SU-DHL-6 (cell line): ENCODE data around the gene CFDP1.

Experiments
- CTCF ChIP-seq: fragments of 200-600 bp; sonication (generic); IDR thresholded peaks from one replicate; pipeline ENCODE4 v1.5.1; 2017; ENCODE audit warnings: antibody characterized with exemption, mild to moderate bottlenecking, low read length, moderate library complexity; ENCODE audit not compliant: insufficient read depth, poor library complexity, severe bottlenecking
- EZH2phosphoT487 ChIP-seq: fragments of 200-600 bp; sonication (generic), shearing (Covaris generic); conservative IDR thresholded peaks from 2 replicates; pipeline ENCODE4 v1.6.1; 2018; ENCODE audit warnings: mild to moderate bottlenecking, antibody characterized with exemption, low read length, moderate library complexity, mixed read lengths

- no peak for TF ChIP-seq CTCF
- TF ChIP-seq EZH2phosphoT487: no peak
These were observed 13.1 kb upstream of the CFDP1 start for GRCh38 chr16:75446416-75446815.
